ENCODE results near the gene HIVEP2. TPM values are rescaled to one million over a fixed set of nuclear protein-coding genes. Genes with fewer than 3 reads are reported as not detected.

Gene HIVEP2
- total and polyA plus RNA-seq, 2 donors (not counting 1 experiment from before 2014, with no cell fraction given), result 5.0 to 14.4 TPM

- Histone ChIP-seq H3K4me3 (replicated peaks in 1 of 4; ENCODE audit: control extremely low read depth in 1 of 4, insufficient read depth in 1 of 4, low read depth in 3 of 4, low read length in 4 of 4) (no peak overlapping the region), H3K27me3 (ENCODE audit: control insufficient read depth, insufficient read depth, low read length) (no peaks in the 10 kb centered on the region), H3K4me1 (ENCODE audit: control insufficient read depth, extremely low read depth, insufficient read depth, low read length) (peaks cover 2% of the 10 kb centered on the region), H3K9ac (ENCODE audit: insufficient read depth, low read length) (no peak overlapping the region), H3K27ac (ENCODE audit: insufficient read depth, low read length) (no peak overlapping the region), H3K79me2 (ENCODE audit: control insufficient read depth, insufficient read depth, low read length) (no peaks in the 10 kb centered on the region), H4K20me1 (ENCODE audit: control insufficient read depth, extremely low read depth, insufficient read depth, low read length) (no peaks in the 10 kb centered on the region), H3K36me3 (ENCODE audit: control insufficient read depth, insufficient read depth, low read length) (no peaks in the 10 kb centered on the region), H3K4me2 (ENCODE audit: extremely low read depth, insufficient read depth, low read length) (no peak overlapping the region), H2AFZ (ENCODE audit: low read length) (no peak overlapping the region), H3K9me3 (ENCODE audit: control insufficient read depth, insufficient read depth, low read depth, low read length) (no peaks in the 10 kb centered on the region)
- TF ChIP-seq CTCF (conservative IDR thresholded peaks at IDR 0.05 in 1 of 2, IDR thresholded peaks at IDR 0.05 in 1 of 2; ENCODE audit: low read depth in 1 of 2, low read length in 2 of 2) (no peak), EZH2 (IDR thresholded peaks at IDR 0.05; ENCODE audit: low read length, missing control alignments) (no peak)
- no peak for DNase-seq (ENCODE audit: low read depth in 2 of 2)
Measured at GRCh38 chr6:142728364-142728763, 216.6 kb downstream of the HIVEP2 start.

GRCh38 chr6:142726616-142727015 lies 218.4 kb downstream of the HIVEP2 start:
- Histone ChIP-seq H2AFZ (ENCODE audit: low read length) (no peak overlapping the region), H3K36me3 (ENCODE audit: control insufficient read depth, insufficient read depth, low read length) (no peaks in the 10 kb centered on the region), H4K20me1 (ENCODE audit: control insufficient read depth, extremely low read depth, insufficient read depth, low read length) (no peaks in the 10 kb centered on the region), H3K9me3 (ENCODE audit: control insufficient read depth, insufficient read depth, low read depth, low read length) (no peaks in the 10 kb centered on the region), H3K4me3 (replicated peaks in 1 of 4; ENCODE audit: control extremely low read depth in 1 of 4, insufficient read depth in 1 of 4, low read depth in 3 of 4, low read length in 4 of 4) (no peak overlapping the region), H3K27ac (ENCODE audit: insufficient read depth, low read length) (no peak overlapping the region), H3K9ac (ENCODE audit: insufficient read depth, low read length) (no peak overlapping the region), H3K27me3 (ENCODE audit: control insufficient read depth, insufficient read depth, low read length) (no peaks in the 10 kb centered on the region), H3K79me2 (ENCODE audit: control insufficient read depth, insufficient read depth, low read length) (no peaks in the 10 kb centered on the region), H3K4me2 (ENCODE audit: extremely low read depth, insufficient read depth, low read length) (no peak overlapping the region), H3K4me1 (ENCODE audit: control insufficient read depth, extremely low read depth, insufficient read depth, low read length) (peaks cover 2% of the 10 kb centered on the region)
- no peak for DNase-seq (ENCODE audit: low read depth in 2 of 2)
- no peak for TF ChIP-seq CTCF (conservative IDR thresholded peaks at IDR 0.05 in 1 of 2, IDR thresholded peaks at IDR 0.05 in 1 of 2; ENCODE audit: low read depth in 1 of 2, low read length in 2 of 2)

- peaks cover 2% of the 10 kb centered on the region for H3K4me1 ChIP-seq (ENCODE audit: control insufficient read depth, extremely low read depth, insufficient read depth, low read length)
Measured at GRCh38 chr6:142725024-142725770, 219.8 kb downstream of the HIVEP2 start.

More at GRCh38 chr6:142725024-142725770, 219.8 kb downstream of the HIVEP2 start:
- Histone ChIP-seq H3K9me3 (ENCODE audit: control insufficient read depth, insufficient read depth, low read depth, low read length) (no peaks in the 10 kb centered on the region), H4K20me1 (ENCODE audit: control insufficient read depth, extremely low read depth, insufficient read depth, low read length) (no peaks in the 10 kb centered on the region), H3K79me2 (ENCODE audit: control insufficient read depth, insufficient read depth, low read length) (no peaks in the 10 kb centered on the region), H3K36me3 (ENCODE audit: control insufficient read depth, insufficient read depth, low read length) (no peaks in the 10 kb centered on the region), H3K9ac (ENCODE audit: insufficient read depth, low read length) (no peak overlapping the region), H3K27me3 (ENCODE audit: control insufficient read depth, insufficient read depth, low read length) (no peaks in the 10 kb centered on the region), H3K4me2 (ENCODE audit: extremely low read depth, insufficient read depth, low read length) (no peak overlapping the region), H2AFZ (ENCODE audit: low read length) (no peak overlapping the region), H3K4me3 (replicated peaks in 1 of 4; ENCODE audit: control extremely low read depth in 1 of 4, insufficient read depth in 1 of 4, low read depth in 3 of 4, low read length in 4 of 4) (no peak overlapping the region), H3K27ac (ENCODE audit: insufficient read depth, low read length) (no peak overlapping the region)
- DNase-seq (ENCODE audit: low read depth in 2 of 2), result no peak
- no peak for TF ChIP-seq CTCF (conservative IDR thresholded peaks at IDR 0.05 in 1 of 2, IDR thresholded peaks at IDR 0.05 in 1 of 2; ENCODE audit: low read depth in 1 of 2, low read length in 2 of 2)
- no peak for TF ChIP-seq EZH2 (IDR thresholded peaks at IDR 0.05; ENCODE audit: low read length, missing control alignments)

Measured in fibroblast of lung (primary cell).